ENCODE measurements around the gene KCNN1.

GRCh38 chr19:18027151-18027550 lies 60.2 kb downstream of the KCNN1 start:
- TF ChIP-seq CTCF (IDR thresholded peaks at IDR 0.05 in 2 of 3, conservative IDR thresholded peaks at IDR 0.05 in 1 of 3; ENCODE audit: borderline replicate concordance in 1 of 3, insufficient read depth in 1 of 3, low read depth in 2 of 3, low read length in 2 of 3), result no peak
- no peak for TF ChIP-seq SIN3A (IDR thresholded peaks at IDR 0.05; ENCODE audit: low read depth)
- no peak for TF ChIP-seq RAD21 (IDR thresholded peaks at IDR 0.05; ENCODE audit: low read depth)

Data from HCT116 (cell line).